ENCODE data around the gene DMRTB1. TPM values are rescaled to one million over a fixed set of nuclear protein-coding genes. Genes with fewer than 3 reads are reported as not detected.

The DMRTB1 gene
- total RNA-seq, 1 experiment from 2014 or later: not detected

DNA sequence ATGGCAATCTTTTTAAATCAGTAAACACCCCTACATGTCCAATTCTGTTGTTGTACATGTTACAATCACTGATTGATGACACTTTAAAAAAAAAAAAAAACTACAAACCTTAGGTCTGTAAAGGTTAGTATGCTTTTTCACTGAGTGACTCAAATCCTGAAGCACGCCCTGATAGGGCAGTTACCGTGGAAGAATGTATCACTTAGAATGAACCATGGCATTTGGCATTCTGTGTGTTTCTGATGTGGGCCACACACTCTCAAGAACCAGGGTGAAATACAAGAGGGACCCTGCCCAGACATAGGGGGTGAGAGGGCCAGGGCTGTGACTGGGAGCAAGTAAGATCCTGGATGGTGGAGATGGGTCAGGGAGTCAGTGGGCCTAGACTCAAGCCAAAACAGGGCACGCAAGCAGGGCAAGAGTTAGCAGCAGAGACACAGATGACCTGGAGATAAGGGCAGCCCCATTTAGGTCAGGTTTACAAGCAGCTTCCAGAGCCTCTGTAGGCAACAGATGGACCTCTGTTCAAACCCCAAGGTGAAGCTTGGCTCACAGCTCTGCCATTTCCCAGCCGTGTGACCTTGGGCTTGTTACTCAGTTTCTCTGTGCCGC lies 47.6 kb upstream of the DMRTB1 start:
- DNase-seq: no peak
- CTCF ChIA-PET: no interaction called here
- Mint-ChIP-seq H3K27me3 (ENCODE audit: unreplicated experiment) (peaks cover 36% of the 10 kb centered on the region), H3K9me3 (ENCODE audit: low read depth, unreplicated experiment) (no peaks in the 10 kb centered on the region), H3K27ac (ENCODE audit: unreplicated experiment) (no peak overlapping the region), H3K4me1 (ENCODE audit: low read depth, unreplicated experiment) (peaks cover 13% of the 10 kb centered on the region), H3K4me3 (ENCODE audit: low read depth, unreplicated experiment) (no peak overlapping the region), H3K36me3 (ENCODE audit: insufficient read depth, unreplicated experiment) (no peaks in the 10 kb centered on the region)
- TF ChIP-seq, protein P1, sequence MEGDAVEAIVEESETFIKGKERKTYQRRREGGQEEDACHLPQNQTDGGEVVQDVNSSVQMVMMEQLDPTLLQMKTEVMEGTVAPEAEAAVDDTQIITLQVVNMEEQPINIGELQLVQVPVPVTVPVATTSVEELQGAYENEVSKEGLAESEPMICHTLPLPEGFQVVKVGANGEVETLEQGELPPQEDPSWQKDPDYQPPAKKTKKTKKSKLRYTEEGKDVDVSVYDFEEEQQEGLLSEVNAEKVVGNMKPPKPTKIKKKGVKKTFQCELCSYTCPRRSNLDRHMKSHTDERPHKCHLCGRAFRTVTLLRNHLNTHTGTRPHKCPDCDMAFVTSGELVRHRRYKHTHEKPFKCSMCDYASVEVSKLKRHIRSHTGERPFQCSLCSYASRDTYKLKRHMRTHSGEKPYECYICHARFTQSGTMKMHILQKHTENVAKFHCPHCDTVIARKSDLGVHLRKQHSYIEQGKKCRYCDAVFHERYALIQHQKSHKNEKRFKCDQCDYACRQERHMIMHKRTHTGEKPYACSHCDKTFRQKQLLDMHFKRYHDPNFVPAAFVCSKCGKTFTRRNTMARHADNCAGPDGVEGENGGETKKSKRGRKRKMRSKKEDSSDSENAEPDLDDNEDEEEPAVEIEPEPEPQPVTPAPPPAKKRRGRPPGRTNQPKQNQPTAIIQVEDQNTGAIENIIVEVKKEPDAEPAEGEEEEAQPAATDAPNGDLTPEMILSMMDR (IDR thresholded peaks at IDR 0.05; ENCODE audit: unreplicated experiment): no peak
- intact Hi-C loops (cut with micrococcal nuclease; ENCODE audit: unreplicated experiment): no loop called here
- BruUV-seq (replicated peaks): no TSS peak

DNA sequence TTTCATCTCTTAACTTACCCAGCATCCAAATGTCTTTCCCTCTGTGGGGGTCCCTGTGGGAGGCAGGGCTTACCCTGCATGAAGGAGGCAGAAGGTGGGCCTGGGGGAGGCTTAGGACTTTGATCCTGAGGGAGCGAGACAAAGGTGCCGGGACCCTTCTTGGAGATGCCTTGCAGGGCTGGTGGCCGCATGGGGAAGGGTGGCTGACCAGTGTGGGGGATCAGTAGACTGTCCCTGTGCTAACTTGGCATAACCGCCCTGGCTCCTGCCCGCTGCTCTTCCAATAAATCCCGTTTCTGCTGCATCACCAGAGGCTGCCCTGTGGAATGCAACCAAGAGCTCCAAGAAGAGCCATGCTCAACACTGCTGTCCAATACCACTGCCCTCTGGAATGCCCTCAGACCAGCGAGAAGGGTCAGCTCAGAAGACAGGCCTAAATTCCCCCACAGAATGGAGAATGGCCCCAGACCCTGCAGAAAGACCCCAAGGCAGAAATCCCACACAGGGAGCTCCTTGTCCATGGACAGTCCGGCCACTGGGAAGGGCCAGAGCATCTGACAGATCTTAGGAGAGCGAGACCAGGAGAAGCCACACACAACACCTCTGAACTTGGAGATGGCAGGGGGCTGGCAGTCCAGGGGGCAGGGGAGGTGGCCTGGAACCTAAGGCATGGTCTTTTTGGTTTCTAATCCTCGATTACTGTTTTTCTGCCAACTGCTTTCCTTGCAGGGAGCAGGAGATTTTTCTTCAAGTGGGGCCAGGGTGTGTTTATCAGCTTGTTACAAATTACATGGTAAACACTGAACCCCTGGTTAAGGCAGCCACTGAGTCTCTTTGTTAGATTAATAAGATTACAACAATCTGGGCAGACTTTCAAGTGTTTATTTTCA lies 46.7 kb upstream of the DMRTB1 start:
- BruUV-seq (replicated peaks): no TSS peak
- Mint-ChIP-seq H3K4me3 (ENCODE audit: low read depth, unreplicated experiment) (no peak overlapping the region), H3K4me1 (ENCODE audit: low read depth, unreplicated experiment) (peaks cover 13% of the 10 kb centered on the region), H3K36me3 (ENCODE audit: insufficient read depth, unreplicated experiment) (no peaks in the 10 kb centered on the region), H3K27me3 (ENCODE audit: unreplicated experiment) (peaks cover 36% of the 10 kb centered on the region), H3K9me3 (ENCODE audit: low read depth, unreplicated experiment) (no peaks in the 10 kb centered on the region), H3K27ac (ENCODE audit: unreplicated experiment) (no peak overlapping the region)
- intact Hi-C loops (cut with micrococcal nuclease; ENCODE audit: unreplicated experiment): no loop called here
- CTCF ChIA-PET: no interaction called here
- TF ChIP-seq, protein P1 (IDR thresholded peaks at IDR 0.05; ENCODE audit: unreplicated experiment): no peak
- DNase-seq: no peak

DNA sequence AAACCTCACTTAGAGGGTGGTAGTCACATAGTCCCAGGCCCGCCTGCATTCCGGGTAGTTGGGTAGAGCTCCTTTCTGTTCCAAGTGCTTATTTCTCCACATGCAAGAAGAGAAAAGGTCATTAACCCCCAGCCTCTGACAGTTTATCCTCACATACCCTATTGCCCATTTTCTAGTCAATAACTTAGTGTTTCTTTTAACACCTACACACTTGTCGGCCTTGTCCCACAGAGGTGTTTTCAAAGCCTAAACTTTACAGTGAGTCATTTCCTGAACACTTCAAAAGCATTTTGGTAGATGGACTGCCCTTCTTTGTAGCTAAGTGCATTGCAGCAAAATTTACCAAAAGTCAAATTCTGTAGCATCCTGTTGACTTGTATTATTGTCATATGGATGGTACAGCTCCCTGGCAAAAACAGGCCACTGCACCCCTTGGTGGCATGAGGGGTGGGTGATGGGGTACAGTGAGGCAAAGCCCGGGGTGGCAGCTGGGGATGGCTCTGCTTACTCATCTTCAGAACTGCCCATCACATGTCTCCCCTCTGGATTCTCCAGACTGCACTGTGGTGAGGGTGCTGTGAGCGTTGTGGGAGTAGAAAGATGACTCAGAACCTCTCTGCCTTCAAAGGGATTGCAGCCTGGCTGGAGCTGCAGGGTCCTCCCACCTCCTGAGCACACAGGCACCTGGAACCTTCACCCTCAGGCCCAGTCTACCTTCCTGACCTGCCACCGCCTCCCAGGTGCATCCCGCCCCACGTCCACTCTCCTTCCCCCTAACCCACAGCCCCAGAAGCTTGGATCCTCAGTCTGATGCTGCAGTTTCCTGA lies 45.8 kb upstream of the DMRTB1 start:
- peaks cover 36% of the 10 kb centered on the region for H3K27me3 Mint-ChIP-seq (ENCODE audit: unreplicated experiment)
- DNase-seq: no peak
- TF ChIP-seq, protein P1 (IDR thresholded peaks at IDR 0.05; ENCODE audit: unreplicated experiment): no peak
- no peak overlapping the region for H3K27ac Mint-ChIP-seq (ENCODE audit: unreplicated experiment)
- H3K4me3 Mint-ChIP-seq (ENCODE audit: low read depth, unreplicated experiment): no peak overlapping the region
- H3K36me3 Mint-ChIP-seq (ENCODE audit: insufficient read depth, unreplicated experiment): no peaks in the 10 kb centered on the region
- BruUV-seq (replicated peaks): no TSS peak
- CTCF ChIA-PET: no interaction called here
- intact Hi-C loops (cut with micrococcal nuclease; ENCODE audit: unreplicated experiment): no loop called here
- H3K9me3 Mint-ChIP-seq (ENCODE audit: low read depth, unreplicated experiment): no peaks in the 10 kb centered on the region
- H3K4me1 Mint-ChIP-seq (ENCODE audit: low read depth, unreplicated experiment): peaks cover 13% of the 10 kb centered on the region

DNA sequence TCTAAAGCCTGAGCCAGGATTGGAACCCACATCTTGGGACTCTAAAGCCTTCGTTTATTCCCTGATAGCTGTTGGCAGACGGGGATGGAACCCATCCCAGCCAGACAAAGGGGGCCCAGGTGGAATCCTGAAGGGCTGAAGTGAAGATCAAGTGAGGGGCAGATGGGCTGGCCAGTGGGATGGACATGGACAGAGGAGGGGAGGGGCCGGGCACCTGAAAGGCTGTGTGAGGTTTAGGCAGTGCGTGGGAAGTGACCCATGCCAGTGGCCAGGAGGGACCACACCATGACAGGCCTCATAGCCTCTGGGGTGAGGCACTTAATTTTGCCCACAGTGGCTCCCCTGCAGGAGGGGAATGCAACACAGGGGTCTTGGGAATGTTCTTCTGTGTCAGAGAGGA lies 44.6 kb upstream of the DMRTB1 start:
- no peak for DNase-seq
- CTCF ChIA-PET: no interaction called here
- Mint-ChIP-seq H3K36me3 (ENCODE audit: insufficient read depth, unreplicated experiment) (no peaks in the 10 kb centered on the region), H3K4me3 (ENCODE audit: low read depth, unreplicated experiment) (no peak overlapping the region), H3K4me1 (ENCODE audit: low read depth, unreplicated experiment) (peaks cover 13% of the 10 kb centered on the region), H3K9me3 (ENCODE audit: low read depth, unreplicated experiment) (no peaks in the 10 kb centered on the region), H3K27me3 (ENCODE audit: unreplicated experiment) (peaks cover 46% of the 10 kb centered on the region), H3K27ac (ENCODE audit: unreplicated experiment) (no peak overlapping the region)
- TF ChIP-seq, protein P1 (IDR thresholded peaks at IDR 0.05; ENCODE audit: unreplicated experiment): no peak
- no TSS peak for BruUV-seq (replicated peaks)
- intact Hi-C loops (cut with micrococcal nuclease; ENCODE audit: unreplicated experiment): no loop called here

Data from Calu3 (cell line).